ENCODE data around the gene PLCB1.

Gene PLCB1

GRCh38 chr20:8901237-8902025 is 769.4 kb downstream of the PLCB1 start:
- 70 to 75% methylated on average over 8 of the region's 8 CpGs for WGBS, 2 experiments
- Histone ChIP-seq H3K27me3 (ENCODE audit: control insufficient read depth, insufficient read depth, low read length, poor library complexity, severe bottlenecking) (no peaks in the 10 kb centered on the region), H3K9me3 (ENCODE audit: control insufficient read depth, low read length) (no peaks in the 10 kb centered on the region), H3K4me1 (ENCODE audit: control insufficient read depth, insufficient read depth, low read length) (peaks cover 3% of the 10 kb centered on the region), H3K36me3 (ENCODE audit: control insufficient read depth, insufficient read depth, low read length) (no peaks in the 10 kb centered on the region), H3K27ac (ENCODE audit: insufficient read depth, low read depth, low read length, poor library complexity, severe bottlenecking) (no peak overlapping the region), H3K4me3 (ENCODE audit: insufficient read depth, low read depth, low read length) (no peak overlapping the region)

DNA sequence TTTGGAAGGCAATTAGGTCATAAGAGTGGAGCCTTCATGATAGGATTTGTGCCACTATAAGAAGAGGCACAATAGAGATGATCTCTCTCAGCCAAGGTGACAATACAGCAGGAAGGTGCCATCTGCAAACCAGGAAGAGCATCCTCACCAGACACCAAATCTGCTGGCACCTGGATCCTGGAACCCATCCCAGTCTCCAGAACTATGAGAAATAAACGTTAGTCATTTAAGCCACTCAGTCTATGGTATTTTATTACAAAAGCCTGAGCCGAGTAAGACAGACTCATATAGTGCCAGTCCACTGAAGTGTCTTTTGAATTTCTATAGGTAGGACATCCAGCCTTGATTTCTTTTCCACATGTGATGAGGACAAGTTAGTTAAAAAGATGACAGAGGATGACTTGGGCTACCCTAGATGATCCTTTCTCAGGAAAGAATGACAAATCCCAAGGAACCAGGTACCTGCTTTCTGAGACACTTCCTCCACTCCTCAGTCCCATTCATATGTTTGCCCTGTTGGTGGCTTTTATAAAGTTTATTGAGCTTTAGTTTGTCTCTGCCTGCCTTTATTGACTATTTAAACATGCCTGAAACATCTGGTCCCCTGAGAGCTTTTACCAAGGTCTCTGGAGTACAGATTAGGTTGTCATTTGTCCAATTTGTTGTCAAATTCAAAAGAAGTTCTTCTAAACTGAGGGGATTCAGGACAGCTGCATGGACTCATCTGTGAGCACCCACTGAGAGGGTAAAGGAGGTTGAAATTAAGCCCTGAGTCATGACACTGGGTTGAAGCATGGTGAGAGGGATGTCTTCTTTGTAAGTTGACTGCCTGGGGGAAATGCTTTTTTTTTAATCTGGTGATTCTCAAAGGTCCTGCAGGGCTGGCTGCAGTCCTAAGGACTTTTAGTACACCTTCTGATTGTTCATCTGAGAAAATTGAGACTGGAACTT is 771.9 kb downstream of the PLCB1 start:
- Histone ChIP-seq H3K36me3 (ENCODE audit: control insufficient read depth, insufficient read depth, low read length) (no peaks in the 10 kb centered on the region), H3K27me3 (ENCODE audit: control insufficient read depth, insufficient read depth, low read length, poor library complexity, severe bottlenecking) (no peaks in the 10 kb centered on the region)
- 84 to 98% methylated on average over 2 of the region's 2 CpGs for WGBS, 2 experiments

GRCh38 chr20:8909596-8909995 is 777.5 kb downstream of the PLCB1 start:
- Histone ChIP-seq H3K4me1 (ENCODE audit: control insufficient read depth, insufficient read depth, low read length) (no peaks in the 10 kb centered on the region), H3K4me3 (ENCODE audit: insufficient read depth, low read depth, low read length) (no peak overlapping the region), H3K36me3 (ENCODE audit: control insufficient read depth, insufficient read depth, low read length) (no peaks in the 10 kb centered on the region), H3K9me3 (ENCODE audit: control insufficient read depth, low read length) (no peaks in the 10 kb centered on the region), H3K27ac (ENCODE audit: insufficient read depth, low read depth, low read length, poor library complexity, severe bottlenecking) (no peak overlapping the region), H3K27me3 (ENCODE audit: control insufficient read depth, insufficient read depth, low read length, poor library complexity, severe bottlenecking) (no peaks in the 10 kb centered on the region)

More for the DNA sequence above, 771.9 kb downstream of the PLCB1 start:
- H3K4me3 ChIP-seq (ENCODE audit: insufficient read depth, low read depth, low read length): no peak overlapping the region
- no peak overlapping the region for H3K27ac ChIP-seq (ENCODE audit: insufficient read depth, low read depth, low read length, poor library complexity, severe bottlenecking)
- peaks cover 3% of the 10 kb centered on the region for H3K4me1 ChIP-seq (ENCODE audit: control insufficient read depth, insufficient read depth, low read length)
- H3K9me3 ChIP-seq (ENCODE audit: control insufficient read depth, low read length): no peaks in the 10 kb centered on the region

GRCh38 chr20:8912096-8912495 is 780.0 kb downstream of the PLCB1 start:
- H3K27ac ChIP-seq (ENCODE audit: insufficient read depth, low read depth, low read length, poor library complexity, severe bottlenecking): no peak overlapping the region
- no peaks in the 10 kb centered on the region for H3K9me3 ChIP-seq (ENCODE audit: control insufficient read depth, low read length)
- H3K36me3 ChIP-seq (ENCODE audit: control insufficient read depth, insufficient read depth, low read length): no peaks in the 10 kb centered on the region
- WGBS, 2 experiments: 82 to 94% methylated on average over 2 to 3 of the region's 3 CpGs
- H3K27me3 ChIP-seq (ENCODE audit: control insufficient read depth, insufficient read depth, low read length, poor library complexity, severe bottlenecking): no peaks in the 10 kb centered on the region
- H3K4me3 ChIP-seq (ENCODE audit: insufficient read depth, low read depth, low read length): no peak overlapping the region
- H3K4me1 ChIP-seq (ENCODE audit: control insufficient read depth, insufficient read depth, low read length): no peaks in the 10 kb centered on the region

DNA sequence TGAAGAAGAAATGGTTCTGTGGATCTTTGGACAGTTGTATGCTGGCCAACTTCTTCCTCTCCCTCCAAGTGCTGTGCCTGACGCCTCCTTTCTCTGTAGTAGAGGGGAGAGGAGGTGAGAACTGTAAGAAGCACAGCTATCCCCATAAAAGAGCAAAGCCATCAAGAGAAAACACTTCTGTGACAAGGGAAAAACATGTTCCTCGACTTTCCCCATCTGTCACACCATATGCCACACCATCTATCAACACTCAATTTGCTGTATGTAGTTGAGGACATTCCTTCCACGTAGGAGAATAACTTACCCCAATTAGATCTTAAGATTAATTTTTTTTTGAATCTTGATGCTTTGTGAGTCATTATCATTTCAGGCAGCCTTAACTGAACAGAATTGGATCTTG is 780.7 kb downstream of the PLCB1 start:
- H3K27me3 ChIP-seq (ENCODE audit: control insufficient read depth, insufficient read depth, low read length, poor library complexity, severe bottlenecking): no peaks in the 10 kb centered on the region

GRCh38 chr20:8913456-8913855 is 781.4 kb downstream of the PLCB1 start:
- Histone ChIP-seq H3K36me3 (ENCODE audit: control insufficient read depth, insufficient read depth, low read length) (no peaks in the 10 kb centered on the region), H3K4me3 (ENCODE audit: insufficient read depth, low read depth, low read length) (no peak overlapping the region), H3K27me3 (ENCODE audit: control insufficient read depth, insufficient read depth, low read length, poor library complexity, severe bottlenecking) (no peaks in the 10 kb centered on the region), H3K27ac (ENCODE audit: insufficient read depth, low read depth, low read length, poor library complexity, severe bottlenecking) (no peak overlapping the region), H3K9me3 (ENCODE audit: control insufficient read depth, low read length) (no peaks in the 10 kb centered on the region), H3K4me1 (ENCODE audit: control insufficient read depth, insufficient read depth, low read length) (no peaks in the 10 kb centered on the region)

More for the DNA sequence above, 780.7 kb downstream of the PLCB1 start:
- no peaks in the 10 kb centered on the region for H3K9me3 ChIP-seq (ENCODE audit: control insufficient read depth, low read length)
- 95 to 100% methylated on average over 1 to 2 of the region's 3 CpGs for WGBS, 2 experiments
- H3K36me3 ChIP-seq (ENCODE audit: control insufficient read depth, insufficient read depth, low read length): no peaks in the 10 kb centered on the region
- no peak overlapping the region for H3K27ac ChIP-seq (ENCODE audit: insufficient read depth, low read depth, low read length, poor library complexity, severe bottlenecking)
- H3K4me3 ChIP-seq (ENCODE audit: insufficient read depth, low read depth, low read length): no peak overlapping the region
- H3K4me1 ChIP-seq (ENCODE audit: control insufficient read depth, insufficient read depth, low read length): no peaks in the 10 kb centered on the region

DNA sequence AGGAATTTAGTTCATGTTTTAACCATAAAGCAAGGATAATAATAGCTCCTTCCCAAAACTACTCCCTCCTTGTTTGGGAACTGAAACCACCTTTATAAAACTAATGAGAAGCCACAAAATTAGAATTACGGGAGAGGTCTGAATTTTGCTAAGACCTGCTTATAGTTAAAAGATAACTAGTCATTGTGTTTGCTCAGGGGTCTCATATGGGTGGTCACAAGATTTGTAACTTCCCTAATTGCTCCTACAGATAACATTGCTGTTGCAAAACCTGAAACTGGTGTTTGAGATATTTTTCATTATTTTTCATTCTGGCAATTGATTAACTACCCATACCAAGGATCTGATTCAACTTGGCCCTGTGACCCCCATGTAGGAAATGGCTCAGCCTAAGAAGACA is 782.4 kb downstream of the PLCB1 start:
- Histone ChIP-seq H3K9me3 (ENCODE audit: control insufficient read depth, low read length) (no peaks in the 10 kb centered on the region), H3K4me1 (ENCODE audit: control insufficient read depth, insufficient read depth, low read length) (no peaks in the 10 kb centered on the region), H3K4me3 (ENCODE audit: insufficient read depth, low read depth, low read length) (no peak overlapping the region), H3K36me3 (ENCODE audit: control insufficient read depth, insufficient read depth, low read length) (no peaks in the 10 kb centered on the region), H3K27ac (ENCODE audit: insufficient read depth, low read depth, low read length, poor library complexity, severe bottlenecking) (no peak overlapping the region), H3K27me3 (ENCODE audit: control insufficient read depth, insufficient read depth, low read length, poor library complexity, severe bottlenecking) (no peaks in the 10 kb centered on the region)
- WGBS, 2 experiments: 83 to 100% methylated on average over 1 of the region's 1 CpG

GRCh38 chr20:8917084-8917483 is 785.0 kb downstream of the PLCB1 start:
- Histone ChIP-seq H3K4me1 (ENCODE audit: control insufficient read depth, insufficient read depth, low read length) (no peaks in the 10 kb centered on the region), H3K4me3 (ENCODE audit: insufficient read depth, low read depth, low read length) (no peak overlapping the region), H3K36me3 (ENCODE audit: control insufficient read depth, insufficient read depth, low read length) (no peaks in the 10 kb centered on the region), H3K27ac (ENCODE audit: insufficient read depth, low read depth, low read length, poor library complexity, severe bottlenecking) (no peak overlapping the region), H3K9me3 (ENCODE audit: control insufficient read depth, low read length) (no peaks in the 10 kb centered on the region), H3K27me3 (ENCODE audit: control insufficient read depth, insufficient read depth, low read length, poor library complexity, severe bottlenecking) (no peaks in the 10 kb centered on the region)

- Histone ChIP-seq H3K4me3 (ENCODE audit: insufficient read depth, low read depth, low read length) (no peak overlapping the region), H3K27me3 (ENCODE audit: control insufficient read depth, insufficient read depth, low read length, poor library complexity, severe bottlenecking) (no peaks in the 10 kb centered on the region), H3K9me3 (ENCODE audit: control insufficient read depth, low read length) (no peaks in the 10 kb centered on the region), H3K36me3 (ENCODE audit: control insufficient read depth, insufficient read depth, low read length) (no peaks in the 10 kb centered on the region), H3K27ac (ENCODE audit: insufficient read depth, low read depth, low read length, poor library complexity, severe bottlenecking) (no peak overlapping the region), H3K4me1 (ENCODE audit: control insufficient read depth, insufficient read depth, low read length) (no peaks in the 10 kb centered on the region)
- WGBS, 2 experiments: 71 to 76% methylated on average over 3 of the region's 3 CpGs
Observed at GRCh38 chr20:8918145-8918544, 786.1 kb downstream of the PLCB1 start.

GRCh38 chr20:8924539-8924938 is 792.5 kb downstream of the PLCB1 start:
- no peaks in the 10 kb centered on the region for H3K36me3 ChIP-seq (ENCODE audit: control insufficient read depth, insufficient read depth, low read length)
- no peaks in the 10 kb centered on the region for H3K9me3 ChIP-seq (ENCODE audit: control insufficient read depth, low read length)
- 88 to 100% methylated on average over 2 of the region's 2 CpGs for WGBS, 2 experiments
- no peaks in the 10 kb centered on the region for H3K27me3 ChIP-seq (ENCODE audit: control insufficient read depth, insufficient read depth, low read length, poor library complexity, severe bottlenecking)
- H3K4me1 ChIP-seq (ENCODE audit: control insufficient read depth, insufficient read depth, low read length): no peaks in the 10 kb centered on the region
- no peak overlapping the region for H3K4me3 ChIP-seq (ENCODE audit: insufficient read depth, low read depth, low read length)
- H3K27ac ChIP-seq (ENCODE audit: insufficient read depth, low read depth, low read length, poor library complexity, severe bottlenecking): no peak overlapping the region
